ENCODE results near the gene ATE1.

- TF ChIP-seq, protein P1, sequence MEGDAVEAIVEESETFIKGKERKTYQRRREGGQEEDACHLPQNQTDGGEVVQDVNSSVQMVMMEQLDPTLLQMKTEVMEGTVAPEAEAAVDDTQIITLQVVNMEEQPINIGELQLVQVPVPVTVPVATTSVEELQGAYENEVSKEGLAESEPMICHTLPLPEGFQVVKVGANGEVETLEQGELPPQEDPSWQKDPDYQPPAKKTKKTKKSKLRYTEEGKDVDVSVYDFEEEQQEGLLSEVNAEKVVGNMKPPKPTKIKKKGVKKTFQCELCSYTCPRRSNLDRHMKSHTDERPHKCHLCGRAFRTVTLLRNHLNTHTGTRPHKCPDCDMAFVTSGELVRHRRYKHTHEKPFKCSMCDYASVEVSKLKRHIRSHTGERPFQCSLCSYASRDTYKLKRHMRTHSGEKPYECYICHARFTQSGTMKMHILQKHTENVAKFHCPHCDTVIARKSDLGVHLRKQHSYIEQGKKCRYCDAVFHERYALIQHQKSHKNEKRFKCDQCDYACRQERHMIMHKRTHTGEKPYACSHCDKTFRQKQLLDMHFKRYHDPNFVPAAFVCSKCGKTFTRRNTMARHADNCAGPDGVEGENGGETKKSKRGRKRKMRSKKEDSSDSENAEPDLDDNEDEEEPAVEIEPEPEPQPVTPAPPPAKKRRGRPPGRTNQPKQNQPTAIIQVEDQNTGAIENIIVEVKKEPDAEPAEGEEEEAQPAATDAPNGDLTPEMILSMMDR (IDR thresholded peaks at IDR 0.05): no peak
- TF ChIP-seq POLR2A (IDR thresholded peaks at IDR 0.05) (no peak), EP300 (IDR thresholded peaks at IDR 0.05) (no peak)
Measured at GRCh38 chr10:121819049-121819448, 108.8 kb downstream of the ATE1 start.
